Osteoblast (primary cell): ENCODE measurements around the gene TNFSF12. TPM values are rescaled to one million over a fixed set of nuclear protein-coding genes. Genes with fewer than 3 reads are reported as not detected.

ENCODE experiments used
- DNase-seq: peaks from one replicate; pipeline ENCODE4 v3.0.0; 2011; ENCODE audit warnings: low spot score, mixed read lengths; ENCODE audit not compliant: insufficient read length; ENCODE audit errors: missing footprints
- H2AFZ ChIP-seq: 2 replicates; pipeline ENCODE4 v1.6.0; 2011; ENCODE audit warnings: mild to moderate bottlenecking, low read length
- H3K27ac ChIP-seq: 2 replicates; pipeline ENCODE4 v1.5.1; 2011; ENCODE audit warnings: mild to moderate bottlenecking, low read depth, low read length, moderate library complexity
- H3K27me3 ChIP-seq: 2 replicates; pipeline ENCODE4 v1.6.0; 2012; ENCODE audit warnings: mild to moderate bottlenecking, control low read depth, inconsistent platforms, low read length, moderate library complexity; ENCODE audit not compliant: insufficient read depth
- H3K36me3 ChIP-seq: 2 replicates; pipeline ENCODE4 v1.5.1; 2011; ENCODE audit warnings: mild to moderate bottlenecking, low read length, control low read depth, moderate library complexity; ENCODE audit not compliant: insufficient read depth
- H3K4me1 ChIP-seq: 2 replicates; pipeline ENCODE4 v1.5.1; 2011; ENCODE audit warnings: mild to moderate bottlenecking, low read length, control low read depth, moderate library complexity; ENCODE audit not compliant: insufficient read depth
- H3K4me2 ChIP-seq: 2 replicates; pipeline ENCODE4 v1.6.0; 2011; ENCODE audit warnings: mild to moderate bottlenecking, low read length; ENCODE audit not compliant: insufficient read depth
- H3K4me3 ChIP-seq: fragments of 200-600 bp; sonication (generic); 3 replicates; pipeline ENCODE4 v1.5.1; 2012; ENCODE audit warnings: mild to moderate bottlenecking, low read length, inconsistent platforms; ENCODE audit not compliant: insufficient read depth
- H3K79me2 ChIP-seq: 2 replicates; pipeline ENCODE4 v1.6.0; 2012; ENCODE audit warnings: mild to moderate bottlenecking, low read length, control low read depth, inconsistent platforms; ENCODE audit not compliant: insufficient read depth
- H3K9me3 ChIP-seq: 2 replicates; pipeline ENCODE4 v1.5.1; 2011; ENCODE audit warnings: low read depth, low read length, control low read depth
- H4K20me1 ChIP-seq: 2 replicates; pipeline ENCODE4 v1.6.0; 2012; ENCODE audit warnings: mild to moderate bottlenecking, low read length, control low read depth; ENCODE audit not compliant: insufficient read depth
- CTCF ChIP-seq: IDR thresholded peaks from 2 replicates; pipeline ENCODE4 v1.5.1; 2011; ENCODE audit warnings: mild to moderate bottlenecking, low read depth, low read length, moderate library complexity; ENCODE audit errors: extremely low read depth
- total RNA-seq: library from RNA; depleted of rRNA; stranded (reverse); fragments of >200 nt; gene quantifications from 2 replicates; pipeline ENCODE4 v1.2.3, GENCODE V29; 2012

The TNFSF12 gene, protein sequence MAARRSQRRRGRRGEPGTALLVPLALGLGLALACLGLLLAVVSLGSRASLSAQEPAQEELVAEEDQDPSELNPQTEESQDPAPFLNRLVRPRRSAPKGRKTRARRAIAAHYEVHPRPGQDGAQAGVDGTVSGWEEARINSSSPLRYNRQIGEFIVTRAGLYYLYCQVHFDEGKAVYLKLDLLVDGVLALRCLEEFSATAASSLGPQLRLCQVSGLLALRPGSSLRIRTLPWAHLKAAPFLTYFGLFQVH
- 11.2 and 12.7 TPM in 2 replicates for total RNA-seq

DNA sequence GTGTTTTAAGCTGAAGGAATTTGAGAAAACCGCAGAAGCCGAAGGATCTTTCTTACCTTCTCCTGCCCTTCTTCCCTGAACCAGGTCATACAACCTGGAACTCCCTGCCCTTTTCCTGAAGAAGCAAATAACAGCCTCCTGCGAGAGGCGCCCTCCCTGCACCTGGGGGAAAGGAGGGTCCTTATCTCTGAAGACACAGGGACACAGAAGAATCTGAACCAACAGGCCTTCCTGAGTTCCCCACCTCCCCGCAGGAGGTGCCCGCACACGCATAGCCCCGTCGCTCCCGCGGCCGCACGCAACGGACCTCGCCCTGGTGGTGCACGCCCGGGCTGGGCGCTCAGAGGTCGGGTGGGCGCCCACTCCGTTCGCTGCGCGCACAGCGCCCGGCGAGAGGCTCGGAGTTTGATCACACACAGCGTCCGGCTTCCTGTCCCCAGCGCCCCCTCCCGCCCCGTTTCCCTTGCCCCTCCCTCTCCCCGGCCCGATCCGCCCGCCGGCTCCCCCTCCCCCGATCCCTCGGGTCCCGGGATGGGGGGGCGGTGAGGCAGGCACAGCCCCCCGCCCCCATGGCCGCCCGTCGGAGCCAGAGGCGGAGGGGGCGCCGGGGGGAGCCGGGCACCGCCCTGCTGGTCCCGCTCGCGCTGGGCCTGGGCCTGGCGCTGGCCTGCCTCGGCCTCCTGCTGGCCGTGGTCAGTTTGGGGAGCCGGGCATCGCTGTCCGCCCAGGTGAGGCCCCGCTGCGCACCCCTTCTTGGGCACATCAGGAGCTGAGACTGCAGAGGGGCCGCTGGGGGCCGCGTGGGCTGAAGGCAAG lies at the start of gene TNFSF12:
TSS of gene TNFSF12 (plus strand) at position 474 of the 816 bp plus-strand sequence. CDS start at position 570, 96 bp downstream.
- Histone ChIP-seq H3K36me3 (no peaks in the 10 kb centered on the region), H4K20me1 (no peaks in the 10 kb centered on the region), H3K79me2 (no peaks in the 10 kb centered on the region), H3K4me2 (peak within 1 kb of the TSS; percentile 88), H3K9me3 (no peaks in the 10 kb centered on the region), H2AFZ (peak within 1 kb of the TSS; percentile 78), H3K4me3 (peak within 1 kb of the TSS; percentile 80), H3K27me3 (peaks cover 4% of the 10 kb centered on the region), H3K27ac (peak within 1 kb of the TSS; percentile 33), H3K4me1 (peaks cover 10% of the 10 kb centered on the region)
- DNase-seq = peak; percentile 92
- no peak for TF ChIP-seq CTCF

DNA sequence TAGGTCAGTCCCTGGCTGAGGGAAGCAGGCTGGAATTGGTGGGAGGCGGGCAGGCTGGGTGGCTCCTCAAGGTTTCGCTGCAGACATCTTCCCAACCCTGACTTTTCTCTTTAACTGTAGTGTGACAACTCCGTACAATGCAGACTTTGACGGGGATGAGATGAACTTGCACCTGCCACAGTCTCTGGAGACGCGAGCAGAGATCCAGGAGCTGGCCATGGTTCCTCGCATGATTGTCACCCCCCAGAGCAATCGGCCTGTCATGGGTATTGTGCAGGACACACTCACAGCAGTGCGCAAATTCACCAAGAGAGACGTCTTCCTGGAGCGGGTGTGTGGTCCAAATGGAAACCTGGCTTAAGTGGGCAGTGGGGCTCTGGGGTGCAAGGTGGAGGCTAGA lies 49.7 kb upstream of the TNFSF12 start:
- no peak overlapping the region for H3K4me2 ChIP-seq
- no peak overlapping the region for H2AFZ ChIP-seq
- no peak for TF ChIP-seq CTCF
- H3K4me3 ChIP-seq = no peak overlapping the region
- peaks cover 57% of the 10 kb centered on the region for H3K79me2 ChIP-seq
- H3K27me3 ChIP-seq = no peaks in the 10 kb centered on the region
- peaks cover 81% of the 10 kb centered on the region for H3K36me3 ChIP-seq
- H3K4me1 ChIP-seq = no peaks in the 10 kb centered on the region
- no peak overlapping the region for H3K27ac ChIP-seq
- no peak for DNase-seq
- peaks cover 49% of the 10 kb centered on the region for H4K20me1 ChIP-seq
- no peaks in the 10 kb centered on the region for H3K9me3 ChIP-seq

- Histone ChIP-seq H2AFZ (no peak overlapping the region), H3K4me1 (no peaks in the 10 kb centered on the region), H3K27ac (no peak overlapping the region), H3K27me3 (no peaks in the 10 kb centered on the region), H4K20me1 (peaks cover 35% of the 10 kb centered on the region), H3K9me3 (no peaks in the 10 kb centered on the region), H3K79me2 (peaks cover 35% of the 10 kb centered on the region), H3K4me2 (no peak overlapping the region), H3K36me3 (peaks cover 93% of the 10 kb centered on the region), H3K4me3 (no peak overlapping the region)
- DNase-seq = no peak
- no peak for TF ChIP-seq CTCF
Observed at GRCh38 chr17:7501729-7502128, 47.1 kb upstream of the TNFSF12 start.
